Occipital lobe (tissue), 3 donors: Measurements from ENCODE around the gene TMEM229B. TPM values are rescaled to one million over a fixed set of nuclear protein-coding genes. Genes with fewer than 3 reads are reported as not detected.

Experiments used
- DNase-seq: peaks from one replicate; lab custom pipeline; 2025; lab: John Stamatoyannopoulos, UW
- small RNA-seq: library from RNA; depleted of rRNA; stranded (forward); fragments of <200 nt; gene quantifications from one replicate; pipeline ENCODE3, GENCODE V24; 2014
- total RNA-seq: library from RNA; depleted of rRNA; stranded (reverse); fragments of >200 nt; gene quantifications from one replicate; pipeline ENCODE4 v1.2.3, GENCODE V29; 2014

The TMEM229B gene
- total RNA-seq, 1 donor from 2014 or later = 23.9 TPM

DNA sequence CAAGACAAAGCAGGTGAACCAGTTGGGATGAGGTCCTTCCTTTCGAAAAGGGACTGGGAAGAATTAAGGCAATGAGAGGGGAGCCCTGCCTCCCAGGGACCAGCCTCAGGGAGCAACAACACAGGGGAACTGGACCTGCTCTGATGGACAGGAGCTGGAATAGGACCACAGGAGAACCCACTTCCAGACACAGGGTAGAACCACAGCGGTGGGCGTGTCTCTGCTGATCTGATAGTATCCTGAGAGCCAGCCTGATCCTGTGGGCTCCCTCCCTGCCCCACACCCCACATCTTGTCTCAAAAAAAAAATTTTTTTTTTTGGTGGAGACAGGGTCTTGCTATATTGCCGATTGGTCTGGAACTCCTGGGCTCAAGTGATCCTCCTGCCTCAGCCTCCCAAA is 62.9 kb downstream of the TMEM229B start:
- no peak for DNase-seq

DNA sequence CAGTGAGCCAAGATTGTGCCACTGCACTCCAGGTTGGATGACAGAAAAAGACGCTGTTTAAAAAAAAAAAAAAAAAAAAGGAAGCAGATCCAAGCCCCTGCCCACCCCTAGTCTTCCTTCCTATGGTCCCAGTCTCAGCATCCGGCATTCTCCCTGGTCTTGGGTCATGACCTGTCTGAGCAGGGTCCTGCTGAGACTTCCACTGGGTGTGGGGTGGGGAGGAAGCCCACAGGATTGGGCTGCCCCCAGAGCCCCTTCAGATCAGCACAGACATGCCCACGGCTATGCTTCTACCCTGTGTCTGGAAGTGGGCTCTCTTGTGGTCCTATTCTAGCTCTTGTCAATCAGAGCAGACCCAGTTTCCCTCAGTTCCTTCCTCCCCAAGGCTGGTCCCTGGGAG is 64.0 kb downstream of the TMEM229B start:
- DNase-seq = no peak

DNA sequence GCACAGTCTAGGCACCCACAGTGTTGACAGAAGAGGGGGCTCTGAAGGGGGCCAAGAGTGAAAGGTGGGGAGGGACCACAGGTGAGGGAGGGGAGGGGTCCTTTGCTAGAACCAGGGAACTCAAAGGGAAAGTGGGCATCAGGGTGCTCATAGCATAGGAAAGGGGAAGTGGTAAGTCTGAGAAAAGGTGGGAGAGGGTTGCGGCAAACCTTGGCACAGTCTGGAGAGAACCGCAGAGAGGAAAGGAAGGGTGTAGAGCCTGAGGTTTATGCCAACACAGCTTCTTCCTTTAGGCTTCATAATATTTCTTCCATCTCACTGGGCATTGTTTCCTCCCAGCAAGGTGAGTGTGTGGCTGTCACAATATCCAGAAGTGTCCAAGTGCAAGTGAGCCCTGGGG is 65.1 kb downstream of the TMEM229B start:
- DNase-seq = no peak

- DNase-seq = no peak
Observed at GRCh38 chr14:67421356-67422224, 66.9 kb downstream of the TMEM229B start.

Small RNA genes lying within 50 kb of the gene (small RNA-seq; reads per million reads assigned to genes)
- gene MIR5694 = not detected

Other genes starting within 250 kb of the TMEM229B start
- 19.8 TPM for gene PALS1, start 247.3 kb downstream of the TMEM229B start, total RNA-seq
- gene ATP6V1D, start 128.9 kb downstream of the TMEM229B start, total RNA-seq = 152 TPM
- 92.8 TPM for gene EIF2S1, start 128.4 kb downstream of the TMEM229B start, total RNA-seq
- gene PLEK2, start 76.6 kb downstream of the TMEM229B start, total RNA-seq = 0.47 TPM
- 5.5 TPM for gene PLEKHH1, start 44.6 kb upstream of the TMEM229B start, total RNA-seq
- gene PIGH, start 111.5 kb upstream of the TMEM229B start, total RNA-seq = 25.3 TPM
- gene ARG2, start 131.2 kb upstream of the TMEM229B start, total RNA-seq = 49.0 TPM
- 42.3 TPM for gene VTI1B, start 185.9 kb upstream of the TMEM229B start, total RNA-seq
- gene RDH11, start 207.0 kb upstream of the TMEM229B start, total RNA-seq = 128 TPM
- gene RDH12, start 213.2 kb upstream of the TMEM229B start, total RNA-seq = 0.31 TPM